Measurements from ENCODE around the gene MAK.

GRCh38 chr6:10886691-10887502, 48.6 kb upstream of the MAK start, which contains the start of gene SYCP2L:
- TF ChIP-seq CTCF (optimal IDR thresholded peaks at IDR 0.05 in 1 of 3, IDR thresholded peaks at IDR 0.05 in 1 of 3, conservative IDR thresholded peaks at IDR 0.05 in 1 of 3; ENCODE audit: extremely low read depth in 1 of 3, insufficient read depth in 2 of 3, low read length in 3 of 3) (peak; percentile 6 to 49 (median 47)), EZH2 (IDR thresholded peaks at IDR 0.05; ENCODE audit: low read length) (no peak)
